ENCODE results near the gene C9orf78.

DNA sequence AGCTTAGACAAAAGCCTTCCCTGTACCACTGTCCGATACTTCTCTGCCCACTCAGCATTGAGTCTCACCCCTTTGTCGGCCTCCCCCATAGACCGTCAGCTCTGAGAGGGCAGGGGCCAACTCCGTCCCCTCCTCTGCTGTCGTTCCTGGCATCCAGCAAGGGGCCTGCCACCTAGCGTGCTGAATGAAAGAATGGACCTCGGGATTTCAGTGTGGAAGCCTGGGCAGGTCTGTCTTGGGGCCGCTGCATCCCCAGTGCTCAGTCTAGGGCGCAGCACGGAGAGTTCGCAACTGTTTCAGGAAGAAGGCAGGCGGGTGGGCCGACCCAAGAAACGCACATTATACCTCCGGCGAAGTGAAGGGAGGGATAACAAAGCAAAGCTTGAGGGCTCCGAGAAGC is 33.6 kb downstream of the C9orf78 start:
- TF ChIP-seq SP1 (IDR thresholded peaks at IDR 0.05) (no peak), TARDBP (IDR thresholded peaks at IDR 0.05) (no peak), BHLHE40 (IDR thresholded peaks at IDR 0.05; ENCODE audit: borderline replicate concordance) (no peak), ELF4 (IDR thresholded peaks at IDR 0.05) (no peak), SUZ12 (IDR thresholded peaks at IDR 0.05) (no peak), FOXM1 (IDR thresholded peaks at IDR 0.05; ENCODE audit: borderline replicate concordance) (no peak), ZNF384 (IDR thresholded peaks at IDR 0.05) (no peak), HDGF (IDR thresholded peaks at IDR 0.05; ENCODE audit: borderline replicate concordance) (no peak), NFRKB (IDR thresholded peaks at IDR 0.05) (no peak), CTBP1 (IDR thresholded peaks at IDR 0.05; ENCODE audit: borderline replicate concordance) (no peak), LEF1 (IDR thresholded peaks at IDR 0.05; ENCODE audit: borderline replicate concordance) (no peak), FOXA1 (IDR thresholded peaks at IDR 0.05) (no peak), FOXK2 (IDR thresholded peaks at IDR 0.05) (no peak)
